Muscle of leg (tissue), 11 donors: ENCODE data around the gene GTPBP6. TPM values are rescaled to one million over a fixed set of nuclear protein-coding genes. Genes with fewer than 3 reads are reported as not detected.
"Not testable (repeated sequence)": the region's sequence is repeated elsewhere in the genome, so short reads cannot be mapped to it uniquely, and the experiment has no call there.

ENCODE experiments used
- DNase-seq: peaks from one replicate; pipeline ENCODE4 v3.0.0; 2013
- H3K27ac ChIP-seq: one replicate; pipeline ENCODE4 v1.5.1; 2013; ENCODE audit warnings: mild to moderate bottlenecking, low read length, control low read depth
- H3K27me3 ChIP-seq: one replicate; pipeline ENCODE4 v1.6.1; 2013; ENCODE audit warnings: low read length; ENCODE audit not compliant: control insufficient read depth, insufficient read depth
- H3K36me3 ChIP-seq: one replicate; pipeline ENCODE4 v1.6.1; 2013; ENCODE audit warnings: low read length; ENCODE audit not compliant: control insufficient read depth, insufficient read depth
- H3K4me1 ChIP-seq: one replicate; pipeline ENCODE4 v1.6.1; 2013; ENCODE audit warnings: low read length; ENCODE audit not compliant: control insufficient read depth, insufficient read depth
- H3K4me3 ChIP-seq: one replicate; pipeline ENCODE4 v1.5.1; 2013; ENCODE audit warnings: low read length, control low read depth
- H3K9me3 ChIP-seq: replicated peaks from 2 replicates; pipeline ENCODE4 v1.6.1; 2013; ENCODE audit warnings: low read depth, low read length; ENCODE audit not compliant: control insufficient read depth
- WGBS: methylation state at CpG from one replicate; pipeline ENCODE4 v1.1.5; 2013; ENCODE audit warnings: missing lambda C conversion rate; ENCODE audit not compliant: insufficient coverage; 5-methylcytosine and 5-hydroxymethylcytosine counted together
- polyA plus RNA-seq, 8 donors: library from polyadenylated mRNA; unstranded; fragments of 120-200 nt; gene quantifications; one replicate each; pipeline versions ENCODE4 v1.2.1 to v1.2.3, GENCODE V29; 2013; ENCODE audit warnings: inconsistent platforms in 1 of 8, low replicate concordance in 1 of 8; ENCODE audit not compliant: insufficient read length in 8 of 8, insufficient read depth in 1 of 8
- total RNA-seq: library from RNA; stranded (reverse); fragments of 120-200 nt; gene quantifications from one replicate; pipeline ENCODE4 v1.2.4, GENCODE V29; 2013

GTPBP6 gene
- total and polyA plus RNA-seq, 9 donors = 27.3 to 63.9 (median 54.1) TPM

DNA sequence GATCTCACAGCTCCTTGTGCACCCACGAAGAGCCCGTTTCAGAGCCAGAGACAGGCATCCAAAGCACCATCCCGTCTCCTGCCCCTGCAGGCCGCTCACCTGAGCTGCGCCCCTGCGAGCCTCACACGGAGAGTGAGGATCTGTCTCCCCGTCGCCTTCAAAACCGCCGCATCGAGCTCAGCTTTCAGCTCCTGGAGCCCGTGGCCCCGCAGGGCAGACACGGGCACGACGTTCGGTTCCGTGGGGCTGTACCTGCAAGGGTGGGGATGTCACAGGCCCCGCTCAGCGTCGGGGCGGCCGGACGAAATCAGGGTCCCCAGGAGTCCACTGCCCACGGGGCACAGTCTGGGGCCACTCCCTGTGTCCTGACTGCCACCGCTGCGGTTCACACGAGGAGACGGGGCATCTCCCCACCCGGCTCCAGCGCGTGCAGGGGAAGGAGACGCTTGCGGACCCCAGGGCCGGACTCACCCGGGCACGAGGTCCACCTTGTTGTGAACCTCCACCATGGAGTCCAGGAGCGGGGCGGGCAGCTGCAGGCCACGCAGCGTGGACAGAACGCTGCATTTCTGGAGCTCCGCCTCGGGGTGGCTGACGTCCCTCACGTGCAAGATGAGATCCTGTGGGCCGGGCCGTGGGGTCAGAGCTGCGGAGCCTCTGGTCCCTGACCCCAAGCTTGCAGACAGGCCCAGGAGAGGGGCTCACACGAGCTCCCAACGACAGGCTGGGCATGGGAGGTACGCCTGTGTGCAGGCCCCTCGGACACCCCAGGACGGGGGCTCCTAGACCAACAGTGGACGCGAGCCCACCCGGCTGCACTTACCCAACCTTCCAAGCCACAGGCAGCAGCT, 11.1 kb downstream of the GTPBP6 start:
- peaks cover 71% of the 10 kb centered on the region for H3K36me3 ChIP-seq

DNA sequence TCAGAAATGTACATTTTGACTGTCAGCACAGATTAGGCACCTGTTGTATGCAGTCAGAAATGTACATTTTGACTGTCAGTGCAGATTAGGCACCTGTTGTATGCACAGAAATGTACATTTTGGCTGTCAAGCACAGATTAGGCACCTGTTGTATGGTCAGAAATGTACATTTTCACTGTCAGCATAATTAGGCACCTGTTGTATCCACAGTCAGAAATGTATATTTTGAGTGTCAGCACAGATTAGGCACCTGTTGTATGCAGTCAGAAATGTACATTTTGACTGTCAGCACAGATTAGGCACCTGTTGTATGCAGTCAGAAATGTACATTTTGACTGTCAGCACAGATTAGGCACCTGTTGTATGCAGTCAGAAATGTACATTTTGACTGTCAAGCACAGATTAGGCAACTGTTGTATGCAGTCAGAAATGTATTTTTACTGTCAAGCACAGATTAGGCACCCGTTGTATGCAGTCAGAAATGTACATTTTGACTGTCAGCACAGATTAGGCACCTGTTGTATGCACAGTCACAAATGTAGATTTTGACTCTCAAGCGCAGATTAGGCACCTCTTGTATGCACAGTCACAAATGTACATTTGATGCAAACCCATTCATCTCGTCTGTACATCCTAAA, 11.9 kb downstream of the GTPBP6 start:
- H3K4me1 ChIP-seq, DNase-seq, H3K4me3 ChIP-seq, H3K27ac ChIP-seq, H3K27me3 ChIP-seq, H3K9me3 ChIP-seq: not testable (repeated sequence)
- H3K36me3 ChIP-seq = peaks cover 71% of the 10 kb centered on the region
- 88% methylated on average over 3 of the region's 3 CpGs for WGBS

More for the DNA sequence above, 11.1 kb downstream of the GTPBP6 start:
- whole genome bisulfite sequencing = 92% methylated on average over 57 of the region's 58 CpGs
- no peak overlapping the region for H3K27ac ChIP-seq
- H3K4me1 ChIP-seq = no peaks in the 10 kb centered on the region
- no peak for DNase-seq
- H3K9me3 ChIP-seq = peaks cover 8% of the 10 kb centered on the region
- H3K27me3 ChIP-seq = no peaks in the 10 kb centered on the region
- no peak overlapping the region for H3K4me3 ChIP-seq

- not testable (repeated sequence) for DNase-seq, H3K27me3 ChIP-seq, H3K4me3 ChIP-seq, H3K4me1 ChIP-seq, H3K27ac ChIP-seq, H3K9me3 ChIP-seq
- peaks cover 69% of the 10 kb centered on the region for H3K36me3 ChIP-seq
- 97% methylated on average over 8 of the region's 12 CpGs for WGBS
Measured at GRCh38 chrX:305781-306613, 12.6 kb downstream of the GTPBP6 start.

DNA sequence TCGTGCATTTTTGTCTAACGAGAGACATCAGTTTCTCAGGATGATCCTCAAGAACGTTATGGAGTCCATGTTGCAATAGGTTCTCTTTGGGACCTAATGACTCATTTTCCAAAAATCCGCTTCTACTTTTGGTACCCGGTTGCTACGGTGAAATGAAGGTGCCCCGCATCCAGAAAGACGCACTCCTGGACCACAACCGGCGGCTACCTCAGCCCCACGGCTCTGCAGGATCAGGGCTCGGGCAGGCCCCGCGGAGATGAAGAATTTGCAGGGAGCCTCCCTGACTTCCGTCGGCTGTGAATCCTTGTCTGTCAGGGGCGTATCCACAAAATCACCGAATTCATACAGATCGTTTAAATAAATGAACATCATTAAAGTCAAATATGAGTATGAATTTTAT, 15.6 kb downstream of the GTPBP6 start:
- Histone ChIP-seq H3K27ac (no peak overlapping the region), H3K36me3 (peaks cover 70% of the 10 kb centered on the region), H3K27me3 (no peaks in the 10 kb centered on the region), H3K4me1 (no peaks in the 10 kb centered on the region), H3K4me3 (no peak overlapping the region), H3K9me3 (peaks cover 8% of the 10 kb centered on the region)
- no peak for DNase-seq
- 93% methylated on average over 12 of the region's 19 CpGs for WGBS

DNA sequence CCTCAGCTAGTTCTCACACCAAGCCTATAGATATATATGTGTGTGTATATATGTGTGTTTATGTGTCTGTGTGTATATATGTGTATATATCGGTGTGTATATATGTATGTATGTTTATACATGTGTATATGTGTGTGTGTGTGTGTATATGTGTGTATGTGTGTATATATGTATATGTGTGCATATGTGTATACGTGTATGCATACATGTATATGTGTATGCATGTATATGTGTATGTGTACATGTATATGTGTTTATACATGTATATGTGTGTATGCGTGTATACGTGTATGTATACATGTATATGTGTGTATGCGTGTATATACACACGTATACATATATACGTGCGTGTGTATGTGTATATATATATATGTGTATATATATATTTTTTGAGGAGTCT, 18.3 kb downstream of the GTPBP6 start:
- H3K4me1 ChIP-seq = no peaks in the 10 kb centered on the region
- no peak overlapping the region for H3K4me3 ChIP-seq
- peaks cover 59% of the 10 kb centered on the region for H3K36me3 ChIP-seq
- DNase-seq = no peak
- 100% methylated on average over 1 of the region's 8 CpGs for WGBS
- H3K9me3 ChIP-seq = peaks cover 8% of the 10 kb centered on the region
- H3K27ac ChIP-seq = no peak overlapping the region
- H3K27me3 ChIP-seq = no peaks in the 10 kb centered on the region

GRCh38 chrX:298993-299392, 19.6 kb downstream of the GTPBP6 start:
- WGBS = 98% methylated on average over 29 of the region's 36 CpGs
- H3K4me1 ChIP-seq = no peaks in the 10 kb centered on the region
- no peak overlapping the region for H3K27ac ChIP-seq
- no peak overlapping the region for H3K4me3 ChIP-seq
- DNase-seq = no peak
- H3K9me3 ChIP-seq = peaks cover 3% of the 10 kb centered on the region
- no peaks in the 10 kb centered on the region for H3K27me3 ChIP-seq
- H3K36me3 ChIP-seq = peaks cover 51% of the 10 kb centered on the region

GRCh38 chrX:295136-295535, 23.5 kb downstream of the GTPBP6 start:
- DNase-seq = no peak
- Histone ChIP-seq H3K9me3 (peaks cover 4% of the 10 kb centered on the region), H3K36me3 (peaks cover 42% of the 10 kb centered on the region), H3K27ac (no peak overlapping the region), H3K27me3 (no peaks in the 10 kb centered on the region), H3K4me3 (no peak overlapping the region), H3K4me1 (no peaks in the 10 kb centered on the region)
- 97% methylated on average over 16 of the region's 21 CpGs for WGBS

DNA sequence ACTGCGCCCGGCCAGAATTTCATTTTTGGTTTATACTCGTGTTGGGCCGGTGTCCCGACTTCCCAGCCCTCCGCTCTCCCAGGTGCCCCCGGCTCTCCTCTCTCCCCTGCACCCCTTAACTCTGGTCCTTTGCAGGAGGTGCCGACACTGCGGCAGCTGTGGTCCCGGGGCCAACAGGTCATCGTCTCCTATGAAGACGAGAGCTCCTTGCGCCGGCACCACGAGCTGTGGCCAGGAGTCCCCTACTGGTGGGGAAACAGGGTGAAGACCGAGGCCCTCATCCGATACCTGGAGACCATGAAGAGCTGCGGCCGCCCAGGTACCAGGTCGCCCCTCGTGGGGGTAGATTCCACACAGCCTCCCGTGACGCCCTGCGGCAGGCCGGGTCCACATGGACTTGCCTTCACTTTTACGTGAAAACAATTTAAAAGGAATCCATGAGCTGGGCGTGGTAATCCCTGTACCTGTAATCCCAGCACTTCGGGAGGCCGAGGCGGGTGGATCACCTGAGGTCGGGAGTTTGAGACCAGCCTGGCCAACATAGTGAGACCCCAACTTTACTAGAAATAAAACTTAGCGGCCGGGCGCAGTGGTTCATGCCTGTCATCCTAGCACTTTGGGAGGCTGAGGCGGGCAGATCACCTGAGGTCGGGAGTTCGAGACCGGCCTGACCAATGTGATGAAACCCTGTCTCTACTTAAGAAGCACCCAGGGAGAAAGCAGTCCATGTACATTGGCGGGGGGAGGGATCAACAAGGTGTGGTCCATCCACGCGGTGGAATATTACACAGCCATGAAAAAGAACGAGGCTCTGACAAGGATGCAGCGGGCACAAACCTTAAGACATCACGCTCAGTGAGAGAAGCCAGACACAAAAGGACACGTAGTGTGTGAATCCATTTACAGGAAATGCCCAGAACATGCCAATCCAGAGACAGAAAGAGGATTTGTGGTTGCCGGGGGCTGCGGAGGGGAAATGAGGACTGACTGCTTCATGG, 25.4 kb downstream of the GTPBP6 start:
- WGBS = 95% methylated on average over 40 of the region's 47 CpGs
- Histone ChIP-seq H3K9me3 (peaks cover 4% of the 10 kb centered on the region), H3K27me3 (no peaks in the 10 kb centered on the region), H3K4me1 (no peaks in the 10 kb centered on the region), H3K36me3 (peaks cover 43% of the 10 kb centered on the region), H3K27ac (no peak overlapping the region), H3K4me3 (no peak overlapping the region)
- no peak for DNase-seq

DNA sequence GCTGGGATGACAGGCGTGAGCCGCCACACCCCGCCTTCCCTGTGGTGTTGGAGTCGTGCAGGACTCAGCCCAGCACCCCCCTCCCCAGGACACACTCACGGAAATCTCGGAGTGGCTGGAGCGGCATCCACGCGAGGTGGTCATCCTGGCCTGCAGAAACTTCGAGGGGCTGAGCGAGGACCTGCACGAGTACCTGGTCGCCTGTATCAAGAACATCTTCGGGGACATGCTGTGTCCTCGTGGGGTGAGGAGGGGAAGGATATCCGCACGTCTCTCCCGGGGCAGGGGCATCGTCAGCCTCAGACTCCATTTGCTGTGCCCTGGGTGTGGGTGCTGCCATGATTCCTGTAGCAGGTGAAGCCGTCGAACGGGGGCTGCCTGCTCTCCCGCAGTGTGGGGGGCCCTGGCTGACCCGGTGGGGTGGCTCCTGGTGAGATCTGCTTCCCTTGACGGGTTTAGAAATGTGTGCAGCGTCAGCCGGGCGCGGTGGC, 27.1 kb downstream of the GTPBP6 start:
- H3K4me1 ChIP-seq = no peaks in the 10 kb centered on the region
- no peaks in the 10 kb centered on the region for H3K27me3 ChIP-seq
- no peak for DNase-seq
- H3K27ac ChIP-seq = no peak overlapping the region
- H3K36me3 ChIP-seq = peaks cover 40% of the 10 kb centered on the region
- peaks cover 4% of the 10 kb centered on the region for H3K9me3 ChIP-seq
- WGBS = 97% methylated on average over 27 of the region's 29 CpGs
- H3K4me3 ChIP-seq = no peak overlapping the region
